HepG2 (cell line): ENCODE measurements around the gene ZNF485. TPM values are rescaled to one million over a fixed set of nuclear protein-coding genes. Genes with fewer than 3 reads are reported as not detected.
"Not testable (repeated sequence)": the region's sequence is repeated elsewhere in the genome, so short reads cannot be mapped to it uniquely, and the experiment has no call there.

Experiments
- ATAC-seq: fragments of 200-7000 bp; cut with Tn5 transposase; 3 replicates; pipeline ENCODE4 v1.9.1; 2020; ENCODE audit warnings: mild to moderate bottlenecking, moderate library complexity
- BruUV-seq: library from RNA; stranded (reverse); fragments of 400-500 nt; replicated peaks from 2 replicates; lab custom pipeline; 2021; lab: Mats Ljungman, UMichigan
- CTCF ChIA-PET: fragments of 300-600 bp; formaldehyde crosslinking; extraction: SDS; loops from one replicate; lab custom pipeline; 2021; ENCODE audit warnings: low total read pairs, inconsistent platforms, low intra/inter-chr PET ratio; lab: Yijun Ruan, JAX
- POLR2A ChIA-PET: fragments of 350-600 bp; sonication (Branson Sonifier 250); formaldehyde crosslinking; loops from one replicate; lab custom pipeline; 2020; ENCODE audit warnings: antibody characterized with exemption, inconsistent platforms; lab: Yijun Ruan, JAX
- DNase-seq: peaks from one replicate; pipeline ENCODE4 v3.0.0-alpha.2; 2015; ENCODE audit warnings: low spot score
- FAIRE-seq: peaks from 3 replicates; lab custom pipeline; 2011; peaks lifted over from hg19 to GRCh38; lab: Jason Lieb, UNC
- H2AFZ ChIP-seq: one replicate; pipeline ENCODE4 v1.6.1; 2011; ENCODE audit warnings: low read length, inconsistent platforms
- H3K27ac ChIP-seq: fragments of 300-600 bp; 3 replicates; pipeline ENCODE4 v1.8.0; 2011; ENCODE audit warnings: mixed run types, mild to moderate bottlenecking, mixed read lengths, low read length, inconsistent platforms; ENCODE audit not compliant: insufficient read depth; ENCODE audit errors: extremely low read length
- H3K27me3 ChIP-seq, 2 experiments: fragments of 200-600 bp in 1 of 2; 2 replicates in 1 of 2; 3 replicates in 1 of 2; pipeline versions ENCODE4 v1.6.0 to v1.8.0; 2011; ENCODE audit warnings: low read length in 2 of 2, mild to moderate bottlenecking in 2 of 2, moderate library complexity in 2 of 2, inconsistent platforms in 1 of 2; ENCODE audit not compliant: insufficient read depth in 2 of 2, control insufficient read depth in 1 of 2
- H3K36me3 ChIP-seq, 2 experiments: fragments of 200-600 bp in 1 of 2; replicated peaks in 1 of 2; 2 replicates in 1 of 2; 3 replicates in 1 of 2; pipeline versions ENCODE4 v1.5.1 to v1.8.0; 2011; ENCODE audit warnings: low read length in 2 of 2, inconsistent platforms in 1 of 2; ENCODE audit not compliant: insufficient read depth in 2 of 2, control insufficient read depth in 1 of 2
- H3K4me1 ChIP-seq: 2 replicates; pipeline ENCODE4 v1.5.1; 2012; ENCODE audit warnings: low read length, inconsistent platforms; ENCODE audit not compliant: insufficient read depth
- H3K4me2 ChIP-seq: 2 replicates; pipeline ENCODE4 v1.6.0; 2011; ENCODE audit warnings: low read depth, low read length, inconsistent platforms
- H3K4me3 ChIP-seq, 3 experiments: fragments of 200-600 bp in 1 of 3; sonication (generic), shearing (Covaris generic) in 1 of 3; replicated peaks in 1 of 3; 2 replicates each; pipeline ENCODE4 v1.5.1; 2011 to 2016; ENCODE audit warnings: low read length in 3 of 3, inconsistent platforms in 2 of 3, low read depth in 2 of 3, mild to moderate bottlenecking in 2 of 3, control low read depth in 1 of 3, mixed read lengths in 1 of 3; ENCODE audit not compliant: insufficient read depth in 1 of 3
- H3K79me2 ChIP-seq: one replicate; pipeline ENCODE4 v1.6.1; 2011; ENCODE audit warnings: low read length, inconsistent platforms; ENCODE audit not compliant: insufficient read depth
- H3K9ac ChIP-seq: 2 replicates; pipeline ENCODE4 v1.6.0; 2011; ENCODE audit warnings: mild to moderate bottlenecking, low read depth, low read length, inconsistent platforms; ENCODE audit not compliant: insufficient read depth
- H3K9me3 ChIP-seq: 2 replicates; pipeline ENCODE4 v1.5.1; 2012; ENCODE audit warnings: mild to moderate bottlenecking, low read length
- H4K20me1 ChIP-seq: 2 replicates; pipeline ENCODE4 v1.6.0; 2011; ENCODE audit warnings: inconsistent platforms, mild to moderate bottlenecking, low read length, moderate library complexity; ENCODE audit not compliant: insufficient read depth
- STAG1 ChIP-seq: sonication (generic); formaldehyde crosslinking; IDR thresholded peaks from 2 replicates; pipeline ENCODE4 v1.4.0; 2020; ENCODE audit warnings: missing genetic modification reagents
- ZNF567 ChIP-seq: sonication (generic); formaldehyde crosslinking; IDR thresholded peaks from 2 replicates; pipeline ENCODE4 v1.8.1; 2023; ENCODE audit warnings: mild to moderate bottlenecking, missing genetic modification reagents, borderline replicate concordance
- WGBS: methylation state at CpG from one replicate; pipeline ENCODE4 v1.1.6; 2017; ENCODE audit warnings: low lambda C conversion rate; 5-methylcytosine and 5-hydroxymethylcytosine counted together
- in situ Hi-C: cut with HindIII; loops from 2 replicates; pipeline ENCODE4 v1.10.0; 2017; ENCODE audit warnings: low pct_unique_long_range_greater_than_20kb; ENCODE audit not compliant: extremely low pct_ligation_motif_present
- intact Hi-C: fragments of 100-400 bp; cut with micrococcal nuclease; formaldehyde crosslinking; loops from one replicate; pipeline ENCODE4 v1.10.0; 2022; ENCODE audit not compliant: unreplicated experiment
- polyA plus RNA-seq, 8 experiments: library from polyadenylated mRNA; depleted of rRNA in 3 of 8; stranded (reverse) in 7 of 8; unstranded in 1 of 8; fragments of >200 nt; fragmentation: Illumina TruSeq in 4 of 8; extraction: Trizol in 4 of 8; gene quantifications; 2 replicates each; pipeline versions ENCODE4 v1.2.1 to v1.2.3, GENCODE V29; 2011 to 2016; ENCODE audit warnings: low read depth in 4 of 8, missing spikeins in 1 of 8, mixed read lengths in 1 of 8; ENCODE audit not compliant: insufficient read depth in 1 of 8
- total RNA-seq, 5 experiments: library from RNA; depleted of rRNA; stranded (reverse); fragments of >200 nt; fragmentation: Illumina TruSeq; extraction: Trizol; gene quantifications; 2 replicates each; pipeline ENCODE4 v1.2.3, GENCODE V29; 2016; ENCODE audit warnings: low read depth in 1 of 5

Gene ZNF485
- total and polyA plus RNA-seq, 2 of the 13 experiments (the other 11 are each of a cell fraction or from before 2014, with no cell fraction given), result 1.4 to 3.3 TPM

GRCh38 chr10:43585981-43586729 is 20.1 kb upstream of the ZNF485 start:
- DNase-seq, result no peak
- no peak for FAIRE-seq
- in situ Hi-C loops, result no loop called here
- ChIA-PET POLR2A (no interaction called here), CTCF (no interaction called here)
- intact Hi-C loops, result no loop called here
- WGBS, result 12% methylated on average over 8 of the region's 9 CpGs
- H3K4me2 ChIP-seq, result no peak overlapping the region
- H3K27ac ChIP-seq, result no peak overlapping the region
- H4K20me1 ChIP-seq, result no peaks in the 10 kb centered on the region
- H3K4me3 ChIP-seq, result no peak overlapping the region
- H3K9ac ChIP-seq, result no peak overlapping the region
- no peaks in the 10 kb centered on the region for H3K79me2 ChIP-seq
- no peaks in the 10 kb centered on the region for H3K36me3 ChIP-seq
- no peaks in the 10 kb centered on the region; a peak in 1 of 5 replicates for H3K27me3 ChIP-seq
- BruUV-seq, result no TSS peak
- no peaks in the 10 kb centered on the region for H3K4me1 ChIP-seq
- ATAC-seq, result no peak
- no peak overlapping the region for H2AFZ ChIP-seq
- TF ChIP-seq STAG1 (no peak), ZNF567 (CRISPR knock-in tag) (no peak)
- H3K9me3 ChIP-seq, result peaks cover 3% of the 10 kb centered on the region; the same call in 1 of the 2 replicates

DNA sequence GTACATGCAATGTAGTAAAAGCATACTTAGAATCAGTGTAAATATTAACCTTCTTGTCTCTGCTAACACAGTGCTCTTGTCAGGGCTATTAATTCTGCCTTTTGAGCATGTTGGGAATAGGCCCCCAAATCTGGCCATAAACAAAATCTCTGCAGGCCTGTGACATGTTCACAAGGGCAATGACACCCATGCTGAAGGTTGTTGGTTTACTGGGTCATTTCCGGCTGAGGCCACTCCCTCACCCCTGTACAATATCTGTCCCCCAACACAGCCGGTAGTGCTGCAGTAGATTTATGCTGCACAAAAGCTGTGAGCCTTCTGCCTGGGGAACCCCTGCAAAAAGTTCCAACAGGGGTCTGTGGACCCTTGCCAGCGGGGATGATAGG is 19.5 kb upstream of the ZNF485 start:
- H3K9me3 ChIP-seq, H3K4me3 ChIP-seq, DNase-seq, H2AFZ ChIP-seq, H3K4me2 ChIP-seq, H3K36me3 ChIP-seq, H4K20me1 ChIP-seq, intact Hi-C loops, H3K79me2 ChIP-seq, H3K27ac ChIP-seq, FAIRE-seq, H3K27me3 ChIP-seq, ATAC-seq, BruUV-seq, H3K9ac ChIP-seq, CTCF ChIA-PET, H3K4me1 ChIP-seq, in situ Hi-C loops, POLR2A ChIA-PET: not testable (repeated sequence)
- 0% methylated on average over 2 of the region's 3 CpGs for WGBS
